K562 (cell line): ENCODE data around the gene LRP1B. TPM values are rescaled to one million over a fixed set of nuclear protein-coding genes. Genes with fewer than 3 reads are reported as not detected.

Experiments used
- ATAC-seq: fragments of 200-7000 bp; cut with Tn5 transposase; 3 replicates; pipeline ENCODE4 v1.9.1; 2020; ENCODE audit warnings: moderate library complexity
- BruUV-seq: library from RNA; stranded (reverse); fragments of 400-500 nt; replicated peaks from 2 replicates; lab custom pipeline; 2021; lab: Mats Ljungman, UMichigan
- CTCF ChIA-PET: fragments of 300-600 bp; formaldehyde crosslinking; extraction: SDS; loops from one replicate; lab custom pipeline; 2021; ENCODE audit warnings: low intra/inter-chr PET ratio; lab: Yijun Ruan, JAX
- POLR2A ChIA-PET: fragments of 300-600, 350-650 bp; sonication (Branson Sonifier 250); formaldehyde crosslinking; extraction: SDS; loops from one replicate; lab custom pipeline; 2021; ENCODE audit warnings: antibody characterized with exemption, inconsistent platforms; lab: Yijun Ruan, JAX
- DNase-seq, 4 experiments: peaks; one replicate each; pipeline versions ENCODE4 v3.0.0 to v3.0.0-alpha.2; 2011 to 2018; ENCODE audit warnings: low spot score in 3 of 4, mixed read lengths in 3 of 4; ENCODE audit errors: extremely low read depth in 1 of 4
- FAIRE-seq: peaks from 2 replicates; lab custom pipeline; 2011; peaks lifted over from hg19 to GRCh38; lab: Jason Lieb, UNC
- H2AFZ ChIP-seq: 2 replicates; pipeline ENCODE4 v1.6.0; 2011; ENCODE audit warnings: low read depth, low read length, control low read depth, inconsistent platforms
- H3K27ac ChIP-seq: fragments of 200-600 bp; 3 replicates; pipeline ENCODE4 v1.8.0; 2011; ENCODE audit warnings: low read depth, mild to moderate bottlenecking, control low read depth, inconsistent platforms, low read length, moderate library complexity, mixed read lengths; ENCODE audit errors: extremely low read depth
- H3K27me3 ChIP-seq, 2 experiments: fragments of 300-600 bp in 1 of 2; 2 replicates in 1 of 2; 3 replicates in 1 of 2; pipeline versions ENCODE4 v1.6.0 to v1.8.0; 2011; ENCODE audit warnings: inconsistent platforms in 2 of 2, low read length in 2 of 2, mild to moderate bottlenecking in 1 of 2, mixed read lengths in 1 of 2, moderate library complexity in 1 of 2; ENCODE audit not compliant: control insufficient read depth in 2 of 2, insufficient read depth in 2 of 2
- H3K36me3 ChIP-seq: fragments of 300-600 bp; 3 replicates; pipeline ENCODE4 v1.8.0; 2011; ENCODE audit warnings: mild to moderate bottlenecking, low read length, inconsistent platforms; ENCODE audit not compliant: control insufficient read depth, insufficient read depth
- H3K4me1 ChIP-seq, 2 experiments: fragments of 200-600 bp in 1 of 2; replicated peaks in 1 of 2; 2 replicates in 1 of 2; 3 replicates in 1 of 2; pipeline versions ENCODE4 v1.5.1 to v1.8.0; 2011; ENCODE audit warnings: inconsistent platforms in 2 of 2, low read length in 2 of 2, mild to moderate bottlenecking in 1 of 2, mixed read lengths in 1 of 2, moderate library complexity in 1 of 2; ENCODE audit not compliant: control insufficient read depth in 2 of 2, insufficient read depth in 2 of 2
- H3K4me2 ChIP-seq: 2 replicates; pipeline ENCODE4 v1.6.1; 2011; ENCODE audit warnings: low read length, control low read depth, inconsistent platforms, mixed read lengths; ENCODE audit not compliant: insufficient read depth
- H3K4me3 ChIP-seq: fragments of 200-600 bp; sonication (generic), shearing (Covaris generic); 2 replicates; pipeline ENCODE4 v1.5.1; 2016; ENCODE audit warnings: control low read depth, inconsistent platforms
- H3K79me2 ChIP-seq: fragments of 200-600 bp; 3 replicates; pipeline ENCODE4 v1.8.0; 2011; ENCODE audit warnings: low read length, inconsistent platforms; ENCODE audit not compliant: control insufficient read depth, insufficient read depth
- H3K9ac ChIP-seq, 2 experiments: 2 replicates each; pipeline versions ENCODE4 v1.6.0 to v1.6.1; 2011; ENCODE audit warnings: low read depth in 2 of 2, low read length in 2 of 2, control low read depth in 1 of 2, inconsistent platforms in 1 of 2, mild to moderate bottlenecking in 1 of 2, mixed read lengths in 1 of 2; ENCODE audit not compliant: insufficient read depth in 1 of 2
- H3K9me1 ChIP-seq: one replicate; pipeline ENCODE4 v1.6.0; 2011; ENCODE audit warnings: inconsistent platforms, mild to moderate bottlenecking, low read length, moderate library complexity; ENCODE audit not compliant: control insufficient read depth, insufficient read depth
- H3K9me3 ChIP-seq: replicated peaks from 2 replicates; pipeline ENCODE4 v1.5.1; 2011; ENCODE audit warnings: low read depth, low read length, inconsistent platforms; ENCODE audit not compliant: control insufficient read depth, insufficient read depth
- H4K20me1 ChIP-seq: replicated peaks from 2 replicates; pipeline ENCODE4 v1.6.1; 2011; ENCODE audit warnings: low read length, inconsistent platforms, mixed read lengths; ENCODE audit not compliant: control insufficient read depth, insufficient read depth
- CBX2 ChIP-seq: fragments of 200-600 bp; sonication (generic); IDR thresholded peaks from one replicate; pipeline ENCODE4 v1.6.1; 2012; ENCODE audit warnings: mild to moderate bottlenecking, low read length, inconsistent platforms; ENCODE audit not compliant: insufficient read depth, poor library complexity, severe bottlenecking
- GATAD2A ChIP-seq: fragments of 450-650 bp; IDR thresholded peaks from 2 replicates; pipeline ENCODE4 v1.6.1; 2017
- MED1 ChIP-seq: sonication (generic); formaldehyde crosslinking; IDR thresholded peaks from 2 replicates; pipeline ENCODE4 v1.8.1; 2023; ENCODE audit warnings: missing genetic modification reagents, borderline replicate concordance
- NCOR1 ChIP-seq: fragments of 450-650 bp; IDR thresholded peaks from 2 replicates; pipeline ENCODE4 v1.6.1; 2016; ENCODE audit warnings: mild to moderate bottlenecking, moderate library complexity
- RBM15 ChIP-seq: fragments of 200-400 bp; formaldehyde crosslinking; IDR thresholded peaks from 2 replicates; pipeline ENCODE4 v1.6.1; 2018; ENCODE audit warnings: mild to moderate bottlenecking, low read length, moderate library complexity; ENCODE audit not compliant: insufficient read depth
- RBM25 ChIP-seq: fragments of 200-400 bp; formaldehyde crosslinking; IDR thresholded peaks from 2 replicates; pipeline ENCODE4 v1.6.1; 2018; ENCODE audit warnings: low read length, low read depth, moderate library complexity; ENCODE audit not compliant: severe bottlenecking
- TAF15 ChIP-seq: fragments of 200-400 bp; formaldehyde crosslinking; IDR thresholded peaks from 2 replicates; pipeline ENCODE4 v1.6.1; 2017; ENCODE audit warnings: mild to moderate bottlenecking, low read depth, low read length, moderate library complexity
- ZNF124 ChIP-seq: sonication (generic); formaldehyde crosslinking; IDR thresholded peaks from 2 replicates; pipeline ENCODE4 v1.8.1; 2022; ENCODE audit warnings: missing genetic modification reagents
- ZNF134 ChIP-seq: fragments of 250-450 bp; sonication (Bioruptor Pico); conservative IDR thresholded peaks from 2 replicates; pipeline ENCODE4 v1.4.0; 2020
- ZNF512 ChIP-seq: IDR thresholded peaks from 2 replicates; pipeline ENCODE4 v1.6.1; 2016; ENCODE audit warnings: missing genetic modification characterization, missing compliant biosample characterization
- WGBS: fragments of 100-300 bp; shearing (Covaris generic); methylation state at CpG from one replicate; pipeline ENCODE4 v1.1.6; 2016; ENCODE audit warnings: low coverage, mixed read lengths; ENCODE audit not compliant: insufficient coverage; ENCODE audit errors: missing lambda C conversion rate; 5-methylcytosine and 5-hydroxymethylcytosine counted together
- in situ Hi-C: fragments of 300-500 bp; cut with MboI; formaldehyde crosslinking; loops from 4 replicates; pipeline ENCODE4 v1.15.0; 2018; ENCODE audit warnings: inconsistent platforms, mixed read lengths
- intact Hi-C: fragments of 100-400 bp; cut with micrococcal nuclease; formaldehyde crosslinking; loops from 2 replicates; pipeline ENCODE4 v1.14.2; 2022
- polyA plus RNA-seq, 8 experiments: library from polyadenylated mRNA; depleted of rRNA in 4 of 8; stranded (reverse) in 5 of 8; unstranded in 3 of 8; fragments of >200 nt; fragmentation: Nextera tagmentation in 2 of 8; fragmentation: Illumina TruSeq in 1 of 8; extraction: Ambion mirVana in 2 of 8; extraction: Trizol in 1 of 8; gene quantifications; 2 replicates each; pipeline versions ENCODE4 v1.2.1 to v1.2.3, GENCODE V29; 2011 to 2014; ENCODE audit warnings: inconsistent platforms in 1 of 8, missing spikeins in 1 of 8
- total RNA-seq, 7 experiments: library from RNA; depleted of rRNA in 6 of 7; stranded (reverse); fragments of >200 nt in 6 of 7; fragmentation: Illumina TruSeq in 2 of 7; extraction: Trizol in 2 of 7; gene quantifications; 2 replicates each; pipeline versions ENCODE4 v1.2.1 to v1.2.3, GENCODE V29; 2011 to 2021; ENCODE audit warnings: low replicate concordance in 1 of 7
- TF ChIP-seq, protein P1 (sequence below): fragments of 200-800 bp; sonication (Bioruptor generic); IDR thresholded peaks from 2 replicates; pipeline ENCODE4 v1.6.1; 2017; ENCODE audit warnings: missing genetic modification characterization, missing compliant biosample characterization
- TF ChIP-seq, protein P2 (sequence below): sonication (generic); formaldehyde crosslinking; IDR thresholded peaks from 2 replicates; pipeline ENCODE4 v1.8.1; 2023; ENCODE audit warnings: mild to moderate bottlenecking, missing genetic modification reagents

The LRP1B gene
- total and polyA plus RNA-seq, 9 of the 15 experiments (the other 6 are each of a cell fraction or from before 2014, with no cell fraction given) = not detected

GRCh38 chr2:141316606-141317005, 814.2 kb downstream of the LRP1B start:
- 0% methylated on average over 3 of the region's 3 CpGs for WGBS
- H3K9me1 ChIP-seq = no peaks in the 10 kb centered on the region
- no peaks in the 10 kb centered on the region for H3K79me2 ChIP-seq
- H3K9me3 ChIP-seq = no peaks in the 10 kb centered on the region
- no peaks in the 10 kb centered on the region for H4K20me1 ChIP-seq
- H3K4me2 ChIP-seq = no peak overlapping the region
- FAIRE-seq = no peak
- no peak overlapping the region for H3K27ac ChIP-seq
- no peak overlapping the region for H2AFZ ChIP-seq
- CTCF ChIA-PET = no interaction called here
- intact Hi-C loops = no loop called here
- no peaks in the 10 kb centered on the region for H3K4me1 ChIP-seq
- in situ Hi-C loops = no loop called here
- BruUV-seq = no TSS peak
- no peak overlapping the region for H3K9ac ChIP-seq
- no peak overlapping the region for H3K4me3 ChIP-seq
- ATAC-seq = no peak
- H3K27me3 ChIP-seq = no peaks in the 10 kb centered on the region
- POLR2A ChIA-PET = no interaction called here
- H3K36me3 ChIP-seq = no peaks in the 10 kb centered on the region
- no peak for TF ChIP-seq TAF15
- TF ChIP-seq ZNF512 = no peak
- TF ChIP-seq CBX2 = no peak
- TF ChIP-seq, protein P1, sequence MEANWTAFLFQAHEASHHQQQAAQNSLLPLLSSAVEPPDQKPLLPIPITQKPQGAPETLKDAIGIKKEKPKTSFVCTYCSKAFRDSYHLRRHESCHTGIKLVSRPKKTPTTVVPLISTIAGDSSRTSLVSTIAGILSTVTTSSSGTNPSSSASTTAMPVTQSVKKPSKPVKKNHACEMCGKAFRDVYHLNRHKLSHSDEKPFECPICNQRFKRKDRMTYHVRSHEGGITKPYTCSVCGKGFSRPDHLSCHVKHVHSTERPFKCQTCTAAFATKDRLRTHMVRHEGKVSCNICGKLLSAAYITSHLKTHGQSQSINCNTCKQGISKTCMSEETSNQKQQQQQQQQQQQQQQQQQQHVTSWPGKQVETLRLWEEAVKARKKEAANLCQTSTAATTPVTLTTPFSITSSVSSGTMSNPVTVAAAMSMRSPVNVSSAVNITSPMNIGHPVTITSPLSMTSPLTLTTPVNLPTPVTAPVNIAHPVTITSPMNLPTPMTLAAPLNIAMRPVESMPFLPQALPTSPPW (CRISPR knock-in tag) = no peak
- TF ChIP-seq RBM15 = no peak
- TF ChIP-seq ZNF124 = no peak
- TF ChIP-seq, protein P2, sequence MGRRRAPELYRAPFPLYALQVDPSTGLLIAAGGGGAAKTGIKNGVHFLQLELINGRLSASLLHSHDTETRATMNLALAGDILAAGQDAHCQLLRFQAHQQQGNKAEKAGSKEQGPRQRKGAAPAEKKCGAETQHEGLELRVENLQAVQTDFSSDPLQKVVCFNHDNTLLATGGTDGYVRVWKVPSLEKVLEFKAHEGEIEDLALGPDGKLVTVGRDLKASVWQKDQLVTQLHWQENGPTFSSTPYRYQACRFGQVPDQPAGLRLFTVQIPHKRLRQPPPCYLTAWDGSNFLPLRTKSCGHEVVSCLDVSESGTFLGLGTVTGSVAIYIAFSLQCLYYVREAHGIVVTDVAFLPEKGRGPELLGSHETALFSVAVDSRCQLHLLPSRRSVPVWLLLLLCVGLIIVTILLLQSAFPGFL (CRISPR knock-in tag) = no peak
- no peak for TF ChIP-seq RBM25
- TF ChIP-seq GATAD2A = no peak
- TF ChIP-seq NCOR1 = no peak
- TF ChIP-seq MED1 (CRISPR knock-in tag) = no peak
- TF ChIP-seq ZNF134 (CRISPR knock-in tag) = no peak
- no peak for DNase-seq
